ENCODE results near the gene TNK1. TPM values are rescaled to one million over a fixed set of nuclear protein-coding genes. Genes with fewer than 3 reads are reported as not detected.

Gene TNK1
- total RNA-seq, 4 donors from 2014 or later, result 13.0 to 25.4 (median 19.7) TPM

DNA sequence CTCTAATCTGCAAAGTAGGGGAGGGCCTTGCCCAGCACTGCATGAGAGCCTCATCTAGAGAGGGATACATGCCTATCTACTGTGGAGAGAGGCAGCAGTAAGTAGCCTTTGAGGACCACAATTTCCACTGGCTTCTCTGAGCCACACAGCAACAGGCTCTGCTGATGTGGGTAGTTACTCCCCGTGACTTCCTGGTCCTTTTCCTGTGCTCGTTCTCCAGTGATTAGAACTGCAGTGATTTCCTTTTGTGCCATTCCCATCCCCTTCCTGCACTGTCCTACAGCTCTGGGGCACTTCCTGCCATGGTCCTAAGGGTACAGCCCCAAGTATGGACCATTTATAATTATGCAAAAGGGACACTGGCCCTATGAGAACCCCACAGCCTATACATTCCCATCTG is 10.4 kb downstream of the TNK1 start:
- no peak for DNase-seq (ENCODE audit: low spot score in 2 of 2)
- no peak for TF ChIP-seq POLR2A (IDR thresholded peaks at IDR 0.05)
- TF ChIP-seq CTCF (IDR thresholded peaks at IDR 0.05), result no peak
- intact Hi-C loops (cut with DNase I; ENCODE audit: low total_unique reads), result no loop called here
- no peak overlapping the region for H3K4me3 ChIP-seq (ENCODE audit: low read depth, poor library complexity, severe bottlenecking)
- WGBS, 2 donors, result 59 to 80% methylated on average over 2 of the region's 2 CpGs

- intact Hi-C loops (cut with DNase I; ENCODE audit: low total_unique reads), result no loop called here
- H3K4me3 ChIP-seq (ENCODE audit: low read depth, poor library complexity, severe bottlenecking), result no peak overlapping the region
- TF ChIP-seq POLR2A (IDR thresholded peaks at IDR 0.05) (no peak), CTCF (IDR thresholded peaks at IDR 0.05) (no peak)
- no peak for DNase-seq (ENCODE audit: low spot score in 2 of 2)
- 77 to 81% methylated on average over 31 to 37 of the region's 42 CpGs for WGBS, 2 donors
Measured at GRCh38 chr17:7392696-7393612, 12.1 kb downstream of the TNK1 start.

DNA sequence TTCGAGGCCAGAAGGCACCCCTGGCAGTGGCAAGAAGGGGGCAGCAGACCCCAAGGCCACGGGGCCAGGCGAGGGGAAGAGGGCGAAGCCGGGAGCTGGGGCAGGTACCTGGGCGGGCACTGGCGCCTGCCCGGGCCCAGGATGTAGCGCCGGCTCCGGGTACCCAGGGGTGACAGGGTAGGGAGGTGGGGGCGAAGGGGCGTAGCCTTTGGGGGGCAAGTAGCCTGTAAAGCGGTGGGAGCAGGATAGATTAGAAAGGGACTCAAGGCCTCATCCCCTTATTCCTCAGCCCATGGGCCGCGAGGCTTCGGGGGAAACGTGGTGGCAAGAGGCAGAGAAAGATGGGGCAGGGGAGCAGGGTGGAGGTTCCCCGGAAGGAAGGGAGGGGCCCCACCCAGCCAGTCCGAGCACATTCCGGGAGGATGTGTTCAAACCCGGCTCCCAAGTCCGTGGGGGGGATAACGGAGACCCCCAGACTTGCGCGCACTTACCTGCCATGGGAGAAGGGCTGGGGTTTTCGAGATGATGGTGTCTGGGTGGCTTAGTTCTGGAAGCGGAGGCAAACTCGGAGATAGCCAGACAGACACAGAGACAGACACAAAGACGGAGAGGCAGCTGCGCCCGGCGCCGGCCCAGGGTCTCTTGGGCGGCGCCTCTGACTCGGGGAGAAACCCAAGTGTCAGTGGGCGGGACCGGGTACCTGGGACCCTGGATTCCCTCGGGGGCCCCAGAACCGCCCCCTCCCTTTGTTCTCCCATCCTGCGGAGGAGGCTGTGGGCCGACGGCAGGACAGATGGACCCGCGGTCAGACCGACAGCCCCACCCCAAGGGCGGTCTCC is 12.9 kb downstream of the TNK1 start:
- WGBS, 2 donors, result 5 to 9% methylated on average over 29 to 48 of the region's 48 CpGs
- no peak for DNase-seq (ENCODE audit: low spot score in 2 of 2)
- peak overlapping the region; percentile 61 for H3K4me3 ChIP-seq (ENCODE audit: low read depth, poor library complexity, severe bottlenecking)
- intact Hi-C loops (cut with DNase I; ENCODE audit: low total_unique reads), result no loop called here
- TF ChIP-seq CTCF (IDR thresholded peaks at IDR 0.05) (no peak), POLR2A (IDR thresholded peaks at IDR 0.05) (no peak)

GRCh38 chr17:7394452-7395191 is 13.7 kb downstream of the TNK1 start, which contains the start of gene PLSCR3:
Gene PLSCR3 (minus strand): TSS chr17:7394525. CDS start chr17:7394110, 415 bp downstream.
- peak; percentile 73 to 97 for DNase-seq (ENCODE audit: low spot score in 2 of 2)
- intact Hi-C loops (cut with DNase I; ENCODE audit: low total_unique reads), result no loop called here
- WGBS, 2 donors, result 0 to 2% methylated on average over 21 of the region's 71 CpGs
- peak within 1 kb of the TSS; percentile 61 for H3K4me3 ChIP-seq (ENCODE audit: low read depth, poor library complexity, severe bottlenecking)
- TF ChIP-seq POLR2A (IDR thresholded peaks at IDR 0.05), result peak in 1 of 2 donors; percentile 89
- no peak for TF ChIP-seq CTCF (IDR thresholded peaks at IDR 0.05)

- DNase-seq (ENCODE audit: low spot score in 2 of 2), result no peak
- TF ChIP-seq POLR2A (IDR thresholded peaks at IDR 0.05) (no peak), CTCF (IDR thresholded peaks at IDR 0.05) (no peak)
- 90 to 94% methylated on average over 4 of the region's 4 CpGs for WGBS, 2 donors
- intact Hi-C loops (cut with DNase I; ENCODE audit: low total_unique reads), result no loop called here
- H3K4me3 ChIP-seq (ENCODE audit: low read depth, poor library complexity, severe bottlenecking), result no peak overlapping the region
Measured at GRCh38 chr17:7396147-7396546, 15.3 kb downstream of the TNK1 start.
